Measurements from ENCODE around the gene LHX8. TPM values are rescaled to one million over a fixed set of nuclear protein-coding genes. Genes with fewer than 3 reads are reported as not detected.

The LHX8 gene
- total RNA-seq, 4 donors from 2014 or later, result 0.48 to 1.3 TPM; not detected in 2

- Histone ChIP-seq H3K4me1 (peaks cover 0 to 4% of the 10 kb centered on the region in 2 donors), H3K36me3 (no peaks in the 10 kb centered on the region), H3K4me3 (no peak overlapping the region), H3K9me3 (no peaks in the 10 kb centered on the region), H3K27ac (no peak overlapping the region), H3K27me3 (peaks cover 0 to 50% of the 10 kb centered on the region in 2 donors)
- TF ChIP-seq, protein P1, sequence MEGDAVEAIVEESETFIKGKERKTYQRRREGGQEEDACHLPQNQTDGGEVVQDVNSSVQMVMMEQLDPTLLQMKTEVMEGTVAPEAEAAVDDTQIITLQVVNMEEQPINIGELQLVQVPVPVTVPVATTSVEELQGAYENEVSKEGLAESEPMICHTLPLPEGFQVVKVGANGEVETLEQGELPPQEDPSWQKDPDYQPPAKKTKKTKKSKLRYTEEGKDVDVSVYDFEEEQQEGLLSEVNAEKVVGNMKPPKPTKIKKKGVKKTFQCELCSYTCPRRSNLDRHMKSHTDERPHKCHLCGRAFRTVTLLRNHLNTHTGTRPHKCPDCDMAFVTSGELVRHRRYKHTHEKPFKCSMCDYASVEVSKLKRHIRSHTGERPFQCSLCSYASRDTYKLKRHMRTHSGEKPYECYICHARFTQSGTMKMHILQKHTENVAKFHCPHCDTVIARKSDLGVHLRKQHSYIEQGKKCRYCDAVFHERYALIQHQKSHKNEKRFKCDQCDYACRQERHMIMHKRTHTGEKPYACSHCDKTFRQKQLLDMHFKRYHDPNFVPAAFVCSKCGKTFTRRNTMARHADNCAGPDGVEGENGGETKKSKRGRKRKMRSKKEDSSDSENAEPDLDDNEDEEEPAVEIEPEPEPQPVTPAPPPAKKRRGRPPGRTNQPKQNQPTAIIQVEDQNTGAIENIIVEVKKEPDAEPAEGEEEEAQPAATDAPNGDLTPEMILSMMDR (IDR thresholded peaks at IDR 0.05), result no peak
- TF ChIP-seq POLR2A (IDR thresholded peaks at IDR 0.05), result no peak
- intact Hi-C loops (cut with DNase I; ENCODE audit: low total_unique reads), result no loop called here
- no peak for DNase-seq
Measured at GRCh38 chr1:75129983-75130789, 4.0 kb upstream of the LHX8 start.

GRCh38 chr1:75130865-75131564 lies 3.2 kb upstream of the LHX8 start:
- TF ChIP-seq, protein P1 (IDR thresholded peaks at IDR 0.05), result no peak
- TF ChIP-seq POLR2A (IDR thresholded peaks at IDR 0.05), result no peak
- no peak for DNase-seq
- H3K27ac ChIP-seq, result no peak overlapping the region
- H3K9me3 ChIP-seq, result no peaks in the 10 kb centered on the region
- no peak overlapping the region for H3K4me3 ChIP-seq
- peaks cover 0 to 8% of the 10 kb centered on the region in 2 donors for H3K4me1 ChIP-seq
- no peaks in the 10 kb centered on the region for H3K36me3 ChIP-seq
- peaks cover 0 to 58% of the 10 kb centered on the region in 2 donors for H3K27me3 ChIP-seq
- intact Hi-C loops (cut with DNase I; ENCODE audit: low total_unique reads), result no loop called here

GRCh38 chr1:75131565-75132241 lies 2.5 kb upstream of the LHX8 start:
- no peaks in the 10 kb centered on the region for H3K9me3 ChIP-seq
- DNase-seq, result no peak
- H3K4me1 ChIP-seq, result peaks cover 0 to 11% of the 10 kb centered on the region in 2 donors
- no peak overlapping the region for H3K27ac ChIP-seq
- peaks cover 0 to 62% of the 10 kb centered on the region in 2 donors for H3K27me3 ChIP-seq
- intact Hi-C loops (cut with DNase I; ENCODE audit: low total_unique reads), result no loop called here
- no peak overlapping the region for H3K4me3 ChIP-seq
- TF ChIP-seq, protein P1 (IDR thresholded peaks at IDR 0.05), result no peak
- TF ChIP-seq POLR2A (IDR thresholded peaks at IDR 0.05), result no peak
- H3K36me3 ChIP-seq, result no peaks in the 10 kb centered on the region

DNA sequence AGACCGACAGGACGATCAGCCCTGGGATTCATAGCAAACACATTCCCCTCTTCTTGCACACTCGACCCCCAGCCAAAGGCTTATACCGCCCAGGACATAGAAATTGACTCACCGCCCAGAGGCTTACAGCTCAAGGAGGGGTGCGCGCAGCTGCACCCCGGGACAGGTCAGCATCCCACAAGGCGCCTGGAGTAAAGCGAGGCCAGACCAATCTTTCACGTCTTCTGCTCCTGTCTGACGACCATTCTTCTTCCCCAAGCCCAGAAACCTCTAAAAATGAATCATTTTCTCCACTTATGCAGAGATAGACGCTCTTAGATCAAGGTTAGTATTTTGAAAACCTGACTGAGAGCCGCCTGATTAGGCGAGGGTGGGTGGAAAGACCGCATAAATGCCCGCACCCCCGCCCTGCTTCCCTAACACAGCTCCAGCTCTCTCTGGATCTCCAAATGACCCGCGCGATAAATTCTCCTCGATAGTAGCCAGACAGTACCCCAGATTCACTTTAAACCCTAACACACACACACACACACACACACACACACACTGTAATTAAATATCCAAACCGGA lies 1.9 kb upstream of the LHX8 start:
- no peak for DNase-seq
- H3K4me3 ChIP-seq, result no peak overlapping the region
- intact Hi-C loops (cut with DNase I; ENCODE audit: low total_unique reads), result no loop called here
- H3K36me3 ChIP-seq, result no peaks in the 10 kb centered on the region
- H3K27me3 ChIP-seq, result peaks cover 0 to 67% of the 10 kb centered on the region in 2 donors
- no peak overlapping the region for H3K27ac ChIP-seq
- no peaks in the 10 kb centered on the region for H3K9me3 ChIP-seq
- no peak for TF ChIP-seq POLR2A (IDR thresholded peaks at IDR 0.05)
- TF ChIP-seq, protein P1 (IDR thresholded peaks at IDR 0.05), result no peak
- peaks cover 0 to 11% of the 10 kb centered on the region in 2 donors for H3K4me1 ChIP-seq

Measured in uterus (tissue), 4 donors.